KOPT-K1 (cell line): ENCODE measurements around the gene GAB2.

Source experiments
- H3K27ac ChIP-seq: fragments of 200-600 bp; sonication (generic); 2 replicates; pipeline ENCODE4 v1.5.1; 2016; ENCODE audit warnings: antibody characterized with exemption, mild to moderate bottlenecking, low read depth, low read length; ENCODE audit not compliant: poor library complexity, severe bottlenecking
- H3K36me3 ChIP-seq: fragments of 200-600 bp; sonication (generic); 2 replicates; pipeline ENCODE4 v1.5.1; 2017; ENCODE audit warnings: antibody characterized with exemption, mild to moderate bottlenecking, low read length, moderate library complexity; ENCODE audit not compliant: insufficient read depth
- H3K9me3 ChIP-seq: fragments of 200-600 bp; sonication (generic); 2 replicates; pipeline ENCODE4 v1.5.1; 2017; ENCODE audit warnings: antibody characterized with exemption, low read length, mild to moderate bottlenecking; ENCODE audit not compliant: insufficient read depth, poor library complexity, severe bottlenecking

The GAB2 gene

GRCh38 chr11:78339483-78339882 lies 78.1 kb downstream of the GAB2 start:
- Histone ChIP-seq H3K27ac (peak overlapping the region; percentile 84), H3K9me3 (peaks cover 7% of the 10 kb centered on the region), H3K36me3 (no peaks in the 10 kb centered on the region)

DNA sequence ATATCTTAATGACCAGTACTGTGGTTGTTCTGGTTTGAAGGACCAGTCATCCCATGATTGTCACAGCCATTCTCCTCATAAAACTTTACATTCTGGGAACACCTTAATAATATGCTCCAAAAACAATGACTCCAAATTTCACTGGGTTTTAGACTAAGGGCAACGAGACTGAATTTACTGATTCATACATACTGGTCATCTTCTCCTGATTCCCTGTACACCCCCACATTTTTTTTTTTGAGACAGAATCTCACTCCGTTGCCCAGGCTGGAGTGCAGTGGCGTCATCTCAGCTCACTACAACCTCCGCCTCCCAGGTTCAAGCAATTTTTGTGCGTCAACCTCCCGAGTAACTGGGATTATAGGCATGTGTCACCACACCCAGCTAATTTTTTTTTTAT lies 78.9 kb downstream of the GAB2 start:
- Histone ChIP-seq H3K9me3 (peaks cover 7% of the 10 kb centered on the region), H3K36me3 (no peaks in the 10 kb centered on the region), H3K27ac (peak overlapping the region; percentile 84)

DNA sequence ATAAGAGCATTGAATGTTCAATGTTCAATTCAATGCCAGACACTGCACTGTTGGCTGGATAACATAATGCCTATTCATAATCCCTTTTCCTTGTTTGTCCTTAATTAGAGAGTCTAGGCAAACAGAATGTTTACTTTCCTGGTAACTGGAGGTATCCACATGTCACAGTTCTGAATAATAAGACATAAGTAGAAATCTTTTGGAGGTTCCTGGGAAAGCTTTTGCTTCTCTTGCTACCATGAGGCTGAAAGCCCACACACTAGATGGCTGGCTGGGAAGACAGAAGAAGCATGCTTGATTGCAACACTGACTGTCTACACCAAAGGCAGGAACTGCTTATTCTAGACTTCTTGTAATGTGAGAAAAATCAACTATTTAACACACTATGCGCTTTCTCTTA lies 79.5 kb downstream of the GAB2 start:
- Histone ChIP-seq H3K27ac (peak overlapping the region; percentile 84), H3K36me3 (no peaks in the 10 kb centered on the region), H3K9me3 (peaks cover 7% of the 10 kb centered on the region)

DNA sequence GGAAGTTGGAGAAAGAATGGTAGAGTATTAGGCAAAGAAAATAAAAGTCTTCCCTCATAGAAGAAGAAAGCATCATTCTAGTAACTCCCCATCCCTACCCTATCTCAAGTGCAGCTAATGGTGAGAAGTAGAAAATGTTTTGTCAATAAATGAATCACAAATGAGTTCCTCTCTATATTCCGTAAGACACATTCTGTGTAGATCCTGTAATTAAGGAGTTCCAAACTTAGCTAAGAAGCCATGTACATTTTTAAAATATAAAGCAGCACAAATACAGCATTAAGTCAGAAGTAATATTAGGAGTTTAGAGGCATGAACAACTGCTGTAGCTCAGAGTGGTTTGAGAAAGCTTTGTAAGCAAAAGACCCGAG lies 80.1 kb downstream of the GAB2 start:
- H3K36me3 ChIP-seq = no peaks in the 10 kb centered on the region
- H3K27ac ChIP-seq = peak overlapping the region; percentile 84
- H3K9me3 ChIP-seq = peaks cover 7% of the 10 kb centered on the region

DNA sequence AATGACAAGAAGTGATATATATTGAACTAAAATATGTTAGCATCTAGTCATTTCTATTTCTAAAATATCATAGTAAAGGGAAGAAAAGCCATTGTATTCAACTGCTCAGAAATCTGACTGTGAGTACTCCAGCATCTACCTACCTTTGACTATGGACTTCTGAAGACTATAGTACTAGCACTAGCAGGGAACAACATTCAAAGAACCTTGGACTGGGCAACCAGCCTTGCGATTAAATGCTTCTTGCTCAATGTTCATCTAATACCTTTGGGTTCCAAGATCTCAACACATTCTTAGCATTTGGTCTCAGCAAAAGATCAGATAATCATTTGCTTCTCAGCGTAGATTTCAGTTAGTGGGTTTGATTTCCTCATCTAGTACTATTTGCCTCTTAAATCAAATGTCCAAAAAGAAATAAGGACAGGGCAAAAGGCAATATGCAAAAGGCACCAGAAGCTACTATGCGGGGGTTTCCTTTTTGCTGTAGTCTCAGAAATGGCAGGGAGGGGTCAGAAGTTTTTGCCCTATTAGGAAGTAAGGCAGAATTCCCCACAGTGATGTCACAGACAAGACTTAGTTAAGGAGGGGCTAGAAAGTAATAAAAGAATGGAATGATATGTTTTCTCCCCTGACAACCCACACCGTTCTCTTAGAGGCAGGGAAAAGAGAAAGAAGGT lies 80.6 kb downstream of the GAB2 start:
- H3K36me3 ChIP-seq = no peaks in the 10 kb centered on the region
- H3K27ac ChIP-seq = peak overlapping the region; percentile 84
- peaks cover 7% of the 10 kb centered on the region for H3K9me3 ChIP-seq

DNA sequence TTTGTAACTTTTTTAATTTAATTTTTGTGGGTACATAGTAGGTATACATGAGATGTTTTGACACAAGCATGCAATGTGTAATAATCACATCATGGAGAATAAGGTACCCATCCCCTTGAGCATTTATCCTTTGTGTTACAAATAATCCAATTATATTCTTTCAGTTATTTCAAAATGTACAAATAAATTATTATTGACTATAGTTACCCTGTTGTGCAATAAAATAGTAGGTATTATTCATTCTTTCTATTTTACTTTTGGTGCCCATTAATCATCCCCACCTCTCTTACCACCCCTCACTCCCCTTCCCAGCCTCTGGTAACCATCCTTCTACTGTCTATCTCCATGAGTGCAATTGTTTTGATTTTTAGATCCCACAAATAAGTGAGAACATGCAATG lies 83.5 kb downstream of the GAB2 start:
- H3K9me3 ChIP-seq = peaks cover 7% of the 10 kb centered on the region
- H3K36me3 ChIP-seq = no peaks in the 10 kb centered on the region

DNA sequence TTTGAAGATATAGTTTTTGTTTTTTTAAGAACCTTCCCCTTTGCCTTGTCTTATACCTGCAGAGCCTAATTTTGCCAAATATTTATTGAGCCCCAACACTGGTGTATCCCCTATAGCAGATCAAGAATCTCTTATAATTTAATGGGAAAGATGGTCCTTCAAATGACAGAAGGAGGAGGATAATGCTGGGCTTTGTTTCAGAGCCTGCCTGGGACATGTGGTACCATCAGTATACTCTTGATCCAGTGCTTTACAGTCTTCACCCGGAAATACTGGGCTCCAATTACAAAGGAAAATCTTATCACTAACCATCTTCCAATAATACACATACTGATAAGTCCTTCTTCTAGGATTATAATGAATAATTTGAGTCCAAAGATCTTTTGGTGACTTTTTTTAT lies 84.7 kb downstream of the GAB2 start:
- Histone ChIP-seq H3K27ac (peak overlapping the region; percentile 87), H3K36me3 (no peaks in the 10 kb centered on the region), H3K9me3 (peaks cover 7% of the 10 kb centered on the region)

More for the DNA sequence above, 83.5 kb downstream of the GAB2 start:
- peak overlapping the region; percentile 87 for H3K27ac ChIP-seq

DNA sequence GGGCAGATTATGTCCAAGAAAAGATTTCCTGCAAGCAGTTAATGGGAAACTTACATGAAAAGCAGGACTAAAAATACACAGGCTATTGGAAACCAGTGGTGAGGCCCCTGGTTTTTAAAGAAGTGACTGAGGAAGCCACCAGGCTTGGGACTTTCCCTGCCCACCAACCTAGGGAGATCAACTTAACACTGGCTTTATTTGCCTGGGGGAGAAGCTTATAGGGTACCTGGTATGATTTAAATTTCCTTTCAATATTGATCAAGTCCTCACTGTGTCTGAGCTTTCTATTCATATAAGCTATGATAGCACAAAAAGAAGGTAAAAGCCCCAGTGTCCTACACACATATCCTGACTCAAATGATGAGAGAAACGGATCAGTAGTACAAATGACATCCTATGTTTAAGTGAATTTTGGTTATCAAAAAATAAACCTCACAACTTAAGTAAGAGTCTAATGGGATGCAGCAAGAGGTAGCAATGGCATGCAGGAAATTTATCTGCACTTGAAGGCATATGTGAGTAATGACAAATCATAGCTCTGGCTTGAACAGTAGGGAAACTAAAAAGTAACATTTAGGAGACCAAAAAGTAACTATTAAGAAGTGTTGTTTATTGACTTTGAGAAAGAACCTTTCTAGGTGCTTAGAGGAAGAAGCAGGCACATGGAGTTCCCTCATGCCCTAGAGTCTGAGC lies 85.3 kb downstream of the GAB2 start:
- Histone ChIP-seq H3K36me3 (no peaks in the 10 kb centered on the region), H3K27ac (peak overlapping the region; percentile 87), H3K9me3 (peaks cover 7% of the 10 kb centered on the region)

- Histone ChIP-seq H3K36me3 (no peaks in the 10 kb centered on the region), H3K27ac (peak overlapping the region; percentile 87), H3K9me3 (peaks cover 7% of the 10 kb centered on the region)
Measured at GRCh38 chr11:78331711-78332110, 85.9 kb downstream of the GAB2 start.

DNA sequence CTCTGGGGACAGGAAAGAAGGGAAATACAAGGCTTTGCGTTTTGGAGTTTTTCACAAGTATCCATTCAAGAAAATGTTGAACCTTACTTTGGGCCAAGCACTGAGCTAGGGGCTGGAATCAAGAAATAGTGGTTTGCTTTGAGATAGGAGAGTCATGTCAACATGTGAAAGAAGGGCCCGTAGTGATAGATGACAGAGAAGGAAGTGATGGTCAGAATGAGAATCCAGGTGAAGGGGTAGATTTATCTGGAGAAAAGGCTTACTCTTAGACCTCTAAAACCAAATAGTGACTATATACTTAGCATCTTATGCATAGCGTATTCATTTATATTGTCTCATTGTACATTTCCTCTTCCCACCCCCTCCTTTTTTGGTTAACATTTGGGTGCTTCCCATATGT lies 87.3 kb downstream of the GAB2 start:
- H3K36me3 ChIP-seq = no peaks in the 10 kb centered on the region
- H3K9me3 ChIP-seq = peaks cover 3% of the 10 kb centered on the region
- peak overlapping the region; percentile 92 for H3K27ac ChIP-seq

DNA sequence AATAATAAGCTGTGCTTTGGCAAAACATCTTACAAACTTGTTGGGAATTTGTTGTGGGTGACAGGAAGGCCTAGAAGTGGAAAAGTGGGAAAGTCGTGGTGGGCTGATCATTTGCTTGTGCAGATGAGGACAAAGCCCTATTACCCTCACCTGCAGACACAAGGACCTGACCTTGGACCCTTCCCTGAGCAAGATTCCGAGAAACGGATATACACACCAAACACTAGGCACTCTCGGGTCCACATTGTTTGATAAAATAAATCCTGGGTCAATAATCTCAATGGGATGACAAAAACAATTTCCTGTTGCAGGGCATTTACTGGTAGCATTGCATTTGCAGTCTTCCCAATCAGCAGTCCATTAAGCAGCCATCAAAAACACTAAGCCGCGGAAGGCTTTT lies 89.7 kb downstream of the GAB2 start:
- Histone ChIP-seq H3K9me3 (no peaks in the 10 kb centered on the region), H3K27ac (peak overlapping the region; percentile 92), H3K36me3 (no peaks in the 10 kb centered on the region)

DNA sequence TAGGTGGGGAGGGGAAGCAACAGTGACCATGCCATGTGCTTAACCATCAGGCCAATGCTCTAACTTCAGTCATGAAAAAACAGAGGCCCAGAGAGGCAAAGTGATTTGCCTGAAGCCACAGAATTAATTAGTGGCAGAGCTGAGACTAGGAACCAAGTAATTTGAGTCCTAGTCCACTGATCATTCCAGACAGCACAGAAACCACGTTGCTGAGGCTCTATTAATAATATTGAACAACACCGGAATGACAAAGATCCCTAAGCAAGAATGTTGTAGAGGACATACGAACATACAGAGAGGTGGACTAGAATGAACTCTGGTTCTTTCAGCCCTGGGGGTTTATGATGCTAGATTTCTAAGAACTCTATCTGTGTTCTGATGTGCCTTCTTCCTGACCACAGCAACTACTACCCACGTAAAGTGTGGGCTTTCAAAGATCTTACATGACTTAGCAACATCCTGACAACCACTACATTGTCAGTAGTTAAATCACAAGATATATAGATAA lies 92.3 kb downstream of the GAB2 start:
- Histone ChIP-seq H3K27ac (peak overlapping the region; percentile 92), H3K9me3 (no peaks in the 10 kb centered on the region), H3K36me3 (no peaks in the 10 kb centered on the region)

DNA sequence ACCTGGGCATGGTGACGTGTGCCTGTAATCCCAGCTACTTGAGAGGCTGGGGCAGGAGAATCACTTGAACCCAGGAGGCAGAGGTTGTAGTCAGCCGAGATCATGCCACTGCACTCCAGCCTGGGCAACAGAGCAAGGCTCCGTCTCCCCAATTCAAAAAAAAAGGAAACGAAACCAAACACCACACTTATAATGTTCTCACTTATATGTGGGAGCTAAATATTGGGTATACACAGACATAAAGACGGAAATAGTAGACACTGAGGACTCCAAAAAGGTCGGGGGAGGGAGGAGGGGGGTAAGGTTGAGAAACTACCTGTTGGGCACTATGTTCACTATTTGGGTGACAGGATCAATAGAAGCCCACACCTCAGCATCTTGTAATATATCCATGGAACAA lies 94.3 kb downstream of the GAB2 start:
- Histone ChIP-seq H3K9me3 (no peaks in the 10 kb centered on the region), H3K27ac (peak overlapping the region; percentile 92), H3K36me3 (no peaks in the 10 kb centered on the region)

DNA sequence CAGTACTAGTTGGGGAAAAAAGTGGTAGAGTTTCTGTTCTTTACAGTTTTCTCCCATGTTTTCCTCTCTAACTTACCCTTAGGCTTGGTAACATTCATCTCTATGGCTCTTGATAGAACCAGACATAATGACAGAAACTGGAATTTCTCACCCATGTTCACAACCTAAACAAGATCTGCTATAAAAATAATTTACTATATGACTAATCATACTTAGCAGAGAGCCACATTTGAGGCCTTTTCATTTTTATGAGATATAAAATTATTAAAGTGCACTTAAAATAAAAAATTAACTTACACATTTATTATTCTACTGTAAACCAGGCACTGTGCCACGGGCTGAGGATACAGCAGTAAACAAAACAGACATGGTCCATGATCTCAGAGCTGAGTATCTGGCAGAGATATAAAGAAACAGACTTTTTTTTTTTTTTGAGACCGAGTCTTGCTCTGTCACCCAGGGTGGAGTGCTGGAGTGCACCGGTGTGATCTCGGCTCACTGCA lies 98.1 kb downstream of the GAB2 start:
- Histone ChIP-seq H3K27ac (peak overlapping the region; percentile 92), H3K9me3 (peaks cover 3% of the 10 kb centered on the region), H3K36me3 (no peaks in the 10 kb centered on the region)

- H3K9me3 ChIP-seq = peaks cover 3% of the 10 kb centered on the region
- peak overlapping the region; percentile 92 for H3K27ac ChIP-seq
- no peaks in the 10 kb centered on the region for H3K36me3 ChIP-seq
Measured at GRCh38 chr11:78318321-78319114, 99.1 kb downstream of the GAB2 start.
